Neuronal stem cell (in vitro differentiated cells): ENCODE measurements around the gene CYBA.

Source experiments
- DNase-seq: peaks from one replicate; pipeline ENCODE4 v3.0.0-alpha.2; 2013; ENCODE audit warnings: low spot score
- H2AFZ ChIP-seq: one replicate; pipeline ENCODE4 v1.6.1; 2013; ENCODE audit warnings: mild to moderate bottlenecking, low read length, inconsistent platforms
- H2AK5ac ChIP-seq: 2 replicates; pipeline ENCODE4 v1.6.1; 2013; ENCODE audit warnings: low read depth, mild to moderate bottlenecking, inconsistent platforms, low read length, moderate library complexity, mixed read lengths
- H2BK120ac ChIP-seq: 2 replicates; pipeline ENCODE4 v1.6.1; 2013; ENCODE audit warnings: low read depth, mild to moderate bottlenecking, inconsistent platforms, low read length, moderate library complexity, mixed read lengths
- H2BK12ac ChIP-seq: one replicate; pipeline ENCODE4 v1.6.1; 2013; ENCODE audit warnings: low read length, inconsistent platforms
- H2BK15ac ChIP-seq: 2 replicates; pipeline ENCODE4 v1.6.1; 2013; ENCODE audit warnings: mild to moderate bottlenecking, low read length, inconsistent platforms, mixed read lengths
- H2BK5ac ChIP-seq: one replicate; pipeline ENCODE4 v1.6.1; 2013; ENCODE audit warnings: inconsistent platforms, mild to moderate bottlenecking, low read length, moderate library complexity
- H3K14ac ChIP-seq: one replicate; pipeline ENCODE4 v1.6.1; 2013; ENCODE audit warnings: low read length, inconsistent platforms
- H3K18ac ChIP-seq: 2 replicates; pipeline ENCODE4 v1.6.1; 2013; ENCODE audit warnings: low read length, inconsistent platforms
- H3K23ac ChIP-seq: 2 replicates; pipeline ENCODE4 v1.6.1; 2013; ENCODE audit warnings: low read depth, mild to moderate bottlenecking, mixed read lengths, low read length, inconsistent platforms; ENCODE audit not compliant: poor library complexity
- H3K27ac ChIP-seq: replicated peaks from 3 replicates; pipeline ENCODE4 v1.5.1; 2013; ENCODE audit warnings: low read length, inconsistent platforms
- H3K27me3 ChIP-seq, 3 experiments: 2 replicates each; pipeline ENCODE4 v1.6.1; 2013; ENCODE audit warnings: low read length in 3 of 3, mild to moderate bottlenecking in 2 of 3, inconsistent platforms in 1 of 3, low read depth in 1 of 3, mixed read lengths in 1 of 3, moderate library complexity in 1 of 3; ENCODE audit not compliant: control insufficient read depth in 3 of 3, insufficient read depth in 3 of 3
- H3K36me3 ChIP-seq, 2 donors: replicated peaks in 1 of 2; 2 replicates each; pipeline ENCODE4 v1.6.1; 2013; ENCODE audit warnings: low read length in 2 of 2; ENCODE audit not compliant: control insufficient read depth in 2 of 2, insufficient read depth in 2 of 2
- H3K4ac ChIP-seq: 2 replicates; pipeline ENCODE4 v1.6.1; 2013; ENCODE audit warnings: inconsistent platforms, mild to moderate bottlenecking, low read length, moderate library complexity
- H3K4me1 ChIP-seq, 2 donors: 1 replicate in 1 of 2; 2 replicates in 1 of 2; pipeline ENCODE4 v1.6.1; 2013; ENCODE audit warnings: low read length in 2 of 2, low read depth in 1 of 2; ENCODE audit not compliant: control insufficient read depth in 2 of 2, insufficient read depth in 1 of 2
- H3K4me2 ChIP-seq: one replicate; pipeline ENCODE4 v1.6.1; 2013; ENCODE audit warnings: mild to moderate bottlenecking, low read length, inconsistent platforms; ENCODE audit not compliant: insufficient read depth, poor library complexity, severe bottlenecking
- H3K4me3 ChIP-seq, 2 donors: 2 replicates each; pipeline ENCODE4 v1.5.1; 2013; ENCODE audit warnings: low read length in 2 of 2, mild to moderate bottlenecking in 2 of 2, inconsistent platforms in 1 of 2, moderate library complexity in 1 of 2
- H3K79me1 ChIP-seq: one replicate; pipeline ENCODE4 v1.6.1; 2013; ENCODE audit warnings: low read depth, mild to moderate bottlenecking, inconsistent platforms, low read length, moderate library complexity
- H3K9ac ChIP-seq: one replicate; pipeline ENCODE4 v1.6.1; 2013; ENCODE audit warnings: mild to moderate bottlenecking, low read depth, low read length, inconsistent platforms; ENCODE audit not compliant: poor library complexity
- H3K9me3 ChIP-seq, 2 donors: replicated peaks in 1 of 2; 2 replicates each; pipeline versions ENCODE3 to v1.6.1; 2013; ENCODE audit warnings: low read length in 2 of 2, mild to moderate bottlenecking in 2 of 2, inconsistent platforms in 1 of 2, low read depth in 1 of 2, mixed read lengths in 1 of 2, moderate library complexity in 1 of 2; ENCODE audit not compliant: control insufficient read depth in 2 of 2, insufficient read depth in 1 of 2
- H4K8ac ChIP-seq: one replicate; pipeline ENCODE4 v1.6.1; 2013; ENCODE audit warnings: low read depth, mild to moderate bottlenecking, inconsistent platforms, low read length, moderate library complexity
- H4K91ac ChIP-seq: one replicate; pipeline ENCODE4 v1.6.1; 2013; ENCODE audit warnings: low read length, low read depth, mild to moderate bottlenecking, inconsistent platforms; ENCODE audit not compliant: poor library complexity
- WGBS, 2 donors: extraction: QIAGEN DNeasy Blood & Tissue Kit; methylation state at CpG; one replicate each; pipeline ENCODE4 v1.1.7; 2013; ENCODE audit warnings: missing lambda C conversion rate in 2 of 2, mixed read lengths in 1 of 2; ENCODE audit not compliant: insufficient read length in 2 of 2, insufficient replicate concordance in 1 of 2; ENCODE audit errors: extremely low coverage in 2 of 2; 5-methylcytosine and 5-hydroxymethylcytosine counted together

The CYBA gene

GRCh38 chr16:88597856-88598491, 52.9 kb downstream of the CYBA start:
- no peak for DNase-seq
- H2BK15ac ChIP-seq, result no peak overlapping the region
- no peak overlapping the region for H3K4ac ChIP-seq
- no CpG with 5 or more reads among the region's 21 CpGs for WGBS, 2 donors
- no peak overlapping the region for H3K27ac ChIP-seq
- H3K27me3 ChIP-seq, result no peaks in the 10 kb centered on the region
- H4K8ac ChIP-seq, result no peak overlapping the region
- H3K18ac ChIP-seq, result no peak overlapping the region
- H2BK12ac ChIP-seq, result no peak overlapping the region
- no peak overlapping the region for H2BK5ac ChIP-seq
- H2AFZ ChIP-seq, result no peak overlapping the region
- no peak overlapping the region for H2BK120ac ChIP-seq
- no peak overlapping the region for H4K91ac ChIP-seq
- H3K4me1 ChIP-seq, result no peaks in the 10 kb centered on the region
- no peak overlapping the region for H3K23ac ChIP-seq
- H3K4me3 ChIP-seq, result no peak overlapping the region
- no peak overlapping the region for H3K14ac ChIP-seq
- peaks cover 53 to 82% of the 10 kb centered on the region in 2 donors for H3K36me3 ChIP-seq
- H3K9ac ChIP-seq, result no peak overlapping the region
- peaks cover 12% of the 10 kb centered on the region for H3K79me1 ChIP-seq
- peaks cover 0 to 5% of the 10 kb centered on the region in 2 donors for H3K9me3 ChIP-seq
- H3K4me2 ChIP-seq, result no peak overlapping the region
- no peak overlapping the region for H2AK5ac ChIP-seq

GRCh38 chr16:88596483-88596882, 54.4 kb downstream of the CYBA start:
- Histone ChIP-seq H4K91ac (no peak overlapping the region), H4K8ac (no peak overlapping the region), H3K23ac (no peak overlapping the region), H3K4me1 (no peaks in the 10 kb centered on the region), H3K27ac (no peak overlapping the region), H2BK15ac (no peak overlapping the region), H3K36me3 (peaks cover 49 to 81% of the 10 kb centered on the region in 2 donors), H2AFZ (no peak overlapping the region), H3K9me3 (no peaks in the 10 kb centered on the region), H3K79me1 (peaks cover 9% of the 10 kb centered on the region), H3K14ac (no peak overlapping the region), H2AK5ac (no peak overlapping the region), H2BK12ac (no peak overlapping the region), H3K4me3 (no peak overlapping the region), H2BK120ac (no peak overlapping the region), H3K27me3 (no peaks in the 10 kb centered on the region), H2BK5ac (no peak overlapping the region), H3K9ac (no peak overlapping the region), H3K18ac (no peak overlapping the region), H3K4me2 (no peak overlapping the region), H3K4ac (no peak overlapping the region)
- WGBS, 2 donors, result no CpG with 5 or more reads among the region's 3 CpGs
- no peak for DNase-seq

- Histone ChIP-seq H2AFZ (no peak overlapping the region), H3K9ac (no peak overlapping the region), H2BK12ac (no peak overlapping the region), H3K4me2 (no peak overlapping the region), H4K91ac (no peak overlapping the region), H2BK120ac (no peak overlapping the region), H3K23ac (no peak overlapping the region), H3K9me3 (no peaks in the 10 kb centered on the region), H3K36me3 (peaks cover 45 to 81% of the 10 kb centered on the region in 2 donors), H2BK15ac (no peak overlapping the region), H4K8ac (no peak overlapping the region), H2BK5ac (no peak overlapping the region), H3K27ac (no peak overlapping the region), H3K79me1 (peaks cover 9% of the 10 kb centered on the region), H3K4ac (no peak overlapping the region), H3K27me3 (no peaks in the 10 kb centered on the region), H2AK5ac (no peak overlapping the region), H3K14ac (no peak overlapping the region), H3K4me1 (no peaks in the 10 kb centered on the region), H3K4me3 (no peak overlapping the region), H3K18ac (no peak overlapping the region)
- no CpG with 5 or more reads among the region's 10 CpGs for WGBS, 2 donors
- DNase-seq, result no peak
Observed at GRCh38 chr16:88595921-88596320, 54.9 kb downstream of the CYBA start.

- Histone ChIP-seq H2BK5ac (no peak overlapping the region), H2AK5ac (no peak overlapping the region), H4K8ac (no peak overlapping the region), H2BK120ac (no peak overlapping the region), H3K4me2 (no peak overlapping the region), H3K9ac (no peak overlapping the region), H2BK15ac (no peak overlapping the region), H3K4ac (no peak overlapping the region), H3K4me1 (no peaks in the 10 kb centered on the region), H3K79me1 (peaks cover 9% of the 10 kb centered on the region), H3K36me3 (peaks cover 40 to 79% of the 10 kb centered on the region in 2 donors), H2AFZ (no peak overlapping the region), H3K18ac (no peak overlapping the region), H4K91ac (no peak overlapping the region), H3K14ac (no peak overlapping the region), H3K27ac (no peak overlapping the region), H2BK12ac (no peak overlapping the region), H3K27me3 (no peaks in the 10 kb centered on the region), H3K4me3 (no peak overlapping the region), H3K9me3 (no peaks in the 10 kb centered on the region), H3K23ac (no peak overlapping the region)
- WGBS, 2 donors, result no CpG with 5 or more reads among the region's 6 CpGs
- DNase-seq, result no peak
Observed at GRCh38 chr16:88595101-88595500, 55.8 kb downstream of the CYBA start.
